ENCODE results near the gene RBM20.

GRCh38 chr10:110818311-110819256 lies 174.4 kb downstream of the RBM20 start:
- no peak for TF ChIP-seq EZH2phosphoT487 (IDR thresholded peaks at IDR 0.05; ENCODE audit: low read depth, severe bottlenecking, unreplicated experiment)
- no peak for TF ChIP-seq CTCF (IDR thresholded peaks at IDR 0.05; ENCODE audit: poor library complexity)
- no peak for TF ChIP-seq EZH2 (IDR thresholded peaks at IDR 0.05; ENCODE audit: borderline replicate concordance)

Data from hepatocyte (in vitro differentiated cells).